Nephron progenitor cell (in vitro differentiated cells): Measurements from ENCODE around the gene NFASC.

Source experiments
- DNase-seq: peaks from one replicate; pipeline ENCODE4 v3.0.0; 2021
- H3K27ac Mint-ChIP-seq: 2 replicates; pipeline ENCODE4 v1.8.0; 2021; ENCODE audit warnings: mild to moderate bottlenecking, moderate library complexity, mixed read lengths
- H3K27me3 Mint-ChIP-seq: 2 replicates; pipeline ENCODE4 v1.8.0; 2021; ENCODE audit warnings: mild to moderate bottlenecking, low read depth, mixed read lengths; ENCODE audit not compliant: poor library complexity
- H3K36me3 Mint-ChIP-seq: 2 replicates; pipeline ENCODE4 v1.8.0; 2021; ENCODE audit warnings: low read depth, mixed read lengths
- H3K4me1 Mint-ChIP-seq: 2 replicates; pipeline ENCODE4 v1.8.0; 2021; ENCODE audit warnings: mixed read lengths
- H3K4me3 Mint-ChIP-seq: 2 replicates; pipeline ENCODE4 v1.8.0; 2021; ENCODE audit warnings: mild to moderate bottlenecking, moderate library complexity, mixed read lengths
- H3K9me3 Mint-ChIP-seq: 2 replicates; pipeline ENCODE4 v1.8.0; 2021; ENCODE audit warnings: mild to moderate bottlenecking, moderate library complexity, mixed read lengths
- CTCF ChIP-seq: fragments of 200-600 bp; sonication (generic); IDR thresholded peaks from 2 replicates; pipeline ENCODE4 v1.5.0; 2021; ENCODE audit warnings: antibody characterized with exemption

The NFASC gene

DNA sequence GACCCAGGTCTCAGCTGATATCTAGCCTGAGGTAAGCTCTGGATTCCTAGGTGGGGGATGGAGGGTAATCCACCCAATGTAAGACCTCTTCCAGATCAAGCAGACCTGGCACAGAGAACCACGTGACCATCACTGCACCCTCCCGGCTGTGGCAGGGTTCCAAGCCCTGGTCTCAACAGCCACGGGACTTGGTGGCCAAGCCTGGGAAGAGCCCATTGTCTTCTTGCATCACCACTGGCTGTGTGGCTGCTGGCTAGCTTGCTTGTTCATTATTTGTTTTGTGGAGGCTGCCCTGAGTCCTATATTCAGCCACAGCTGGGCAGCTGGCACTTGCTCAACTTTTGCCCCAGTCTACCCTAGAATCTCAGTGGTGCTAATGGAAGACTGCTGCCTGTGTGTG is 24.1 kb upstream of the NFASC start:
- no peak for TF ChIP-seq CTCF
- H3K9me3 Mint-ChIP-seq = no peaks in the 10 kb centered on the region
- H3K4me1 Mint-ChIP-seq = peaks cover 6% of the 10 kb centered on the region
- no peak overlapping the region for H3K27ac Mint-ChIP-seq
- H3K36me3 Mint-ChIP-seq = no peaks in the 10 kb centered on the region
- H3K4me3 Mint-ChIP-seq = no peak overlapping the region
- no peak for DNase-seq
- peaks cover 4% of the 10 kb centered on the region for H3K27me3 Mint-ChIP-seq

DNA sequence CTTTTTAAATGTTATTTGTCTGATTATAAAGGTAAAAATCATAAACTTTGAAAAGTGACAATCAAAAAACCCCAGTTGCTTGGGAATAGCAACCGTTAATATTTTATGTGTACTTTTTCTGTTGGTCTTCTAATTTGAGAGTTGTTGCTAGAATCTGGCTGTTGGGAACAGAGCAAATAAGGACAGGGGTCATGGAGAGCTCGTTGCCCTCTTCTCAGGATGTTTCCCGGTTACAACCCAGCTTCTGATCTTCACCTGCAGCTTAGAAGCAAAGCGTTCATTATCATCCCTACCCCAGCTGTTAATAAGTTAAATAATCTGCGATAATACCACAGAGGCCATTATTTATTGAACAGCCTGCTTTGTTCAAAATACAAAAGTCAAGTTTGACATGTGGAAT is 22.1 kb upstream of the NFASC start:
- H3K9me3 Mint-ChIP-seq = no peaks in the 10 kb centered on the region
- no peak overlapping the region for H3K27ac Mint-ChIP-seq
- TF ChIP-seq CTCF = no peak
- no peak overlapping the region for H3K4me3 Mint-ChIP-seq
- no peaks in the 10 kb centered on the region for H3K36me3 Mint-ChIP-seq
- DNase-seq = no peak
- H3K4me1 Mint-ChIP-seq = no peaks in the 10 kb centered on the region
- H3K27me3 Mint-ChIP-seq = peaks cover 4% of the 10 kb centered on the region

DNA sequence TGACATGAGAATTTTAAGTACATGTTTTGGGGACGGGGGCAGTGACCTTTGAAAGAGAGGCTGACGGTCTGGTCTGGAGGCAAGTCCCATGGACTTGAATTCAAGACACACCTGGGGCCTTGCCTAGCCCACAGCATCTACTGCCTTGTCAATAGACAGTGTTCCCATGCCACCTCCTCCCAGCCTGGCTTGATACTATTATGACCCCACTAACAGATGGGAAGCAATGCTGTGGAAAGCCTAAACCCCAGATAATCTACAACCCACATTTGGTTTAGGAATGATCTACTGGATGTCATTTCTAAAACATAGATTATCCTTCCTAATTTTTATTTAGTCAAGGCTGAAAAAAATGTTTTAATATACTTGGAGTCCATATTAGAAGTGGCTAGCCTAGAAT is 17.8 kb upstream of the NFASC start:
- Mint-ChIP-seq H3K4me3 (no peak overlapping the region), H3K9me3 (no peaks in the 10 kb centered on the region), H3K27ac (no peak overlapping the region), H3K27me3 (peaks cover 27% of the 10 kb centered on the region), H3K36me3 (no peaks in the 10 kb centered on the region), H3K4me1 (no peaks in the 10 kb centered on the region)
- DNase-seq = no peak
- no peak for TF ChIP-seq CTCF

DNA sequence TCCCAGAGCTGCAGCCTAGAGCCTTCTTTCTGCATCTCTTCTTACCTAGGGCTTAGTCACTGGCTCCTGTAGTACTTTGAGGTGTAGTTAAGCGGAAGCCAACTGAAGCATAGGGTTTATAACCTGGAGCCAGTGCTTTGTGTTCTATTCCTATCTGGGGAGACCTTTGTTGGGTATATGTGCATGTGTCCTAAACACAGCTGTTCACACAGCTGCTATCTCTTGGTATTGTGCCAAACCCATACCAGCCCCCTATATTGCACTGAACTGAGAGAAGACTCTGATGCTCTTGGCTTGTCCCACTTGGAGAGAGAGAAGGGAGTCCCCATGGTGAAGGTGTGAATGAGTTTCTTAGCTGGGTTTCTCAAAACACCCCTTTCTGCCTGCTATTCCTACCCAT is 17.2 kb upstream of the NFASC start:
- TF ChIP-seq CTCF = no peak
- no peaks in the 10 kb centered on the region for H3K36me3 Mint-ChIP-seq
- peaks cover 32% of the 10 kb centered on the region for H3K27me3 Mint-ChIP-seq
- no peak for DNase-seq
- H3K27ac Mint-ChIP-seq = no peak overlapping the region
- no peaks in the 10 kb centered on the region for H3K9me3 Mint-ChIP-seq
- H3K4me1 Mint-ChIP-seq = peaks cover 5% of the 10 kb centered on the region
- H3K4me3 Mint-ChIP-seq = no peak overlapping the region

- H3K9me3 Mint-ChIP-seq = no peaks in the 10 kb centered on the region
- no peak overlapping the region for H3K27ac Mint-ChIP-seq
- no peak for TF ChIP-seq CTCF
- peaks cover 11% of the 10 kb centered on the region for H3K4me1 Mint-ChIP-seq
- DNase-seq = no peak
- H3K27me3 Mint-ChIP-seq = peaks cover 32% of the 10 kb centered on the region
- H3K4me3 Mint-ChIP-seq = no peak overlapping the region
- no peaks in the 10 kb centered on the region for H3K36me3 Mint-ChIP-seq
Measured at GRCh38 chr1:204854286-204854685, 16.4 kb upstream of the NFASC start.

- no peaks in the 10 kb centered on the region for H3K9me3 Mint-ChIP-seq
- peaks cover 11% of the 10 kb centered on the region for H3K4me1 Mint-ChIP-seq
- no peak overlapping the region for H3K27ac Mint-ChIP-seq
- peak; percentile 56 for DNase-seq
- no peaks in the 10 kb centered on the region for H3K36me3 Mint-ChIP-seq
- no peak for TF ChIP-seq CTCF
- H3K27me3 Mint-ChIP-seq = peaks cover 35% of the 10 kb centered on the region
- no peak overlapping the region for H3K4me3 Mint-ChIP-seq
Measured at GRCh38 chr1:204858363-204858821, 12.3 kb upstream of the NFASC start.
